ENCODE measurements around the gene SLC25A46.

DNA sequence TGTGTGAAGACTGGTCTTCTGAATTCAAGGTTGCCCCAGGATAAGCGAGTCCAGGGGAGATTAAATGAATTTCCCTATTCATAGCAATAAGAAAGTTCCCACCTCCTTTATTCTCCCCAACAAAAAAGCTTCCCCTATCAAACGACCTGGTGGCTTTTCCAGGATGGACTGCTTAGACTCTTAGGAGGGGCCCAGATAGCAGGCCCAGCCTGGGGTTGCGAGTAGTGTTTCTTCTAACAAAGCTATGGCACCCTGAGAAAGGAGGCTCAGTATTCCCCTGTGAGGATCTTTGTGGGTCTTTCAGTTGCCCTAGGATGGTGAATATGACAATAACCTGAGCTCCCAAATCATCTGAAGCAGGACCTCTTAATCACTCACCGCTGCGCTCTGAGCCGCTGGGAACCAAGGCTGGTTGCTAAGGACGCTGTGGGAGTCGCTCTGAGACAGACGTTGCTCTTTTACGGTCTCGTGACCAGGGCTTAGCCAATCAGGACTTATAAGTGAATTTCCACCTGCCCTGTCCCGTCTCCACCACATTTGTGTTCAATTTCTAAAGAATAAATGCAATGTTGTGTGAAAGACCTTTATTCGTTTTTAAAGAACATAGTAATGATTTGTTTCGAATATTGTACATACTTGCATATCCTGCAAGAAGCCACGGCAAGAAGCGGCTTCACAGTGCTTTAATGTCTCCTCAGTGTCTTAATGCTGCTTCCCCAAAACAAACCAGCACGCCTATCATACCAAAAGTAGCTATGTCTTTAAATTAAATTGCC lies 12.4 kb upstream of the SLC25A46 start, which contains the start of gene TMEM232:
- TF ChIP-seq HDGF (IDR thresholded peaks at IDR 0.05; ENCODE audit: borderline replicate concordance) (no peak), FOXK2 (IDR thresholded peaks at IDR 0.05) (no peak), NFRKB (IDR thresholded peaks at IDR 0.05) (no peak), LEF1 (IDR thresholded peaks at IDR 0.05; ENCODE audit: borderline replicate concordance) (no peak), FOXA1 (IDR thresholded peaks at IDR 0.05) (no peak), BHLHE40 (IDR thresholded peaks at IDR 0.05; ENCODE audit: borderline replicate concordance) (no peak), CTBP1 (IDR thresholded peaks at IDR 0.05; ENCODE audit: borderline replicate concordance) (no peak), ARNT (IDR thresholded peaks at IDR 0.05) (no peak), SUZ12 (IDR thresholded peaks at IDR 0.05) (no peak), ZNF384 (IDR thresholded peaks at IDR 0.05) (no peak), TARDBP (IDR thresholded peaks at IDR 0.05) (no peak), FOXM1 (IDR thresholded peaks at IDR 0.05; ENCODE audit: borderline replicate concordance) (no peak), SP1 (IDR thresholded peaks at IDR 0.05) (no peak)
- TF ChIP-seq, protein P1, sequence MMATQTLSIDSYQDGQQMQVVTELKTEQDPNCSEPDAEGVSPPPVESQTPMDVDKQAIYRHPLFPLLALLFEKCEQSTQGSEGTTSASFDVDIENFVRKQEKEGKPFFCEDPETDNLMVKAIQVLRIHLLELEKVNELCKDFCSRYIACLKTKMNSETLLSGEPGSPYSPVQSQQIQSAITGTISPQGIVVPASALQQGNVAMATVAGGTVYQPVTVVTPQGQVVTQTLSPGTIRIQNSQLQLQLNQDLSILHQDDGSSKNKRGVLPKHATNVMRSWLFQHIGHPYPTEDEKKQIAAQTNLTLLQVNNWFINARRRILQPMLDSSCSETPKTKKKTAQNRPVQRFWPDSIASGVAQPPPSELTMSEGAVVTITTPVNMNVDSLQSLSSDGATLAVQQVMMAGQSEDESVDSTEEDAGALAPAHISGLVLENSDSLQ (IDR thresholded peaks at IDR 0.05): no peak
